Brain microvascular endothelial cell (primary cell): Measurements from ENCODE around the gene GTF2IRD1.
"Not testable (repeated sequence)": the region's sequence is repeated elsewhere in the genome, so short reads cannot be mapped to it uniquely, and the experiment has no call there.

ENCODE experiments used
- DNase-seq: peaks from one replicate; pipeline ENCODE4 v3.0.0-alpha.2; 2020
- H3K27ac ChIP-seq: fragments of 250-450 bp; sonication (Bioruptor Pico); 2 replicates; pipeline ENCODE4 v1.5.1; 2020; ENCODE audit warnings: mild to moderate bottlenecking, moderate library complexity
- H3K27me3 ChIP-seq: fragments of 250-450 bp; sonication (Bioruptor Pico); replicated peaks from 2 replicates; pipeline ENCODE4 v1.5.1; 2020; ENCODE audit warnings: mild to moderate bottlenecking
- H3K36me3 ChIP-seq: fragments of 250-450 bp; sonication (Bioruptor Pico); replicated peaks from 2 replicates; pipeline ENCODE4 v1.5.1; 2020; ENCODE audit warnings: mild to moderate bottlenecking
- H3K4me3 ChIP-seq: 2 replicates; pipeline ENCODE4 v1.5.1; 2011; ENCODE audit warnings: low read depth, mild to moderate bottlenecking, control low read depth, low read length, moderate library complexity
- CTCF ChIP-seq: IDR thresholded peaks from 2 replicates; pipeline ENCODE4 v1.5.1; 2011; ENCODE audit warnings: low read depth, mild to moderate bottlenecking, moderate library complexity, low read length, control low read depth, inconsistent platforms; ENCODE audit errors: missing control alignments
- in situ Hi-C: cut with HindIII; loops from 2 replicates; pipeline ENCODE4 v1.10.0; 2017; ENCODE audit warnings: low sequenced_read_pairs, low pct_ligation_motif_present

Gene GTF2IRD1

DNA sequence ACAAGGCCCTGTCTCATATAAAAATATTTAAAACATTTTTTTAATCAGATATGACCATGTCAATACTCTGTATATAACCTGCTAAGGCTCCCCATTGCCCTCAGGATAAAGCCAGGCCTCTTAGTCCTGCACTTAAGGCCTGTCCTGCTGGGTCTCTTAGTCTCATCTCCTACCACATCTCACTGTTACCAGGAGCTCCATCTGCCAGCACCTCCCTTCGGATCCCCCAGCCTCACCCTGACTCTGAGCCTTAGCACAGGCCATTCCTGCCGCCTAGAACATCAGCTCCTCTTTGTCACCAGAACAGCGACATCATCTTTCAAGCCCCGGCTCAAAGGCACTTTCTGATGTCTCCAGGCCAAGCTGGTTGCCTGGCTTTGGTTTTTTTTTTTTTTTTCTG is 25.7 kb upstream of the GTF2IRD1 start:
- H3K4me3 ChIP-seq = no peak overlapping the region
- no peak overlapping the region for H3K27ac ChIP-seq
- no peaks in the 10 kb centered on the region for H3K36me3 ChIP-seq
- DNase-seq = no peak
- no peak for TF ChIP-seq CTCF
- in situ Hi-C loops = no loop called here
- H3K27me3 ChIP-seq = no peaks in the 10 kb centered on the region

DNA sequence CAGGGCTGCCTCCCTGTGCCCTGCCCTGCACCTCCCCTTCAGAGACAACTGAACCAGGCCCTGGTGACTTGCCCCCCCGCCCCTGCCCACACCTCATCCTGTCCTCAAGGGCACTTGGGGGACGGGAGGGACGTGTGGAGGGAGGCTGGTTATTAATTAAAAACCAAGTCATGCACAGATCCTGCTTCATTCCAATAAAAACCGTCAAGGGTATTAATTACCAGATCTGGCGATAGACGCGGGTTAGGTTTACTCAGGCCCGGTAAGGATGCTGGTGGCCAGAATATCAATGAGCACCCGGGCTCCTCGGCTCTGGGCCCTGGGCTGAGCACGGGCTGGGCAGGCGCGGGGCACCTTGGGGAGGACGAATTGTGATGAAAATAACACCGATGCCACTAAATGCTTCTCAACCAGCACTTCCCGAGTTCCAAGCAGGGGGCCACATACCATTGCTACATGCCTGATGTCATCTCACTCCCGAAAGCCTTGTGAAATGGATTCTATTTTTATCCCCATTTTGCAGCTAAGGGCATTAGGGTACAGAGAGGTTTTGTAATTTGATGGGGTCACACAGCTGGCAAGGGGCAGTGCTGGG is 24.5 kb upstream of the GTF2IRD1 start:
- TF ChIP-seq CTCF = peak; percentile 16
- Histone ChIP-seq H3K4me3 (no peak overlapping the region), H3K36me3 (no peaks in the 10 kb centered on the region), H3K27ac (no peak overlapping the region), H3K27me3 (no peaks in the 10 kb centered on the region)
- DNase-seq = peak; percentile 68
- in situ Hi-C loops = no loop called here

DNA sequence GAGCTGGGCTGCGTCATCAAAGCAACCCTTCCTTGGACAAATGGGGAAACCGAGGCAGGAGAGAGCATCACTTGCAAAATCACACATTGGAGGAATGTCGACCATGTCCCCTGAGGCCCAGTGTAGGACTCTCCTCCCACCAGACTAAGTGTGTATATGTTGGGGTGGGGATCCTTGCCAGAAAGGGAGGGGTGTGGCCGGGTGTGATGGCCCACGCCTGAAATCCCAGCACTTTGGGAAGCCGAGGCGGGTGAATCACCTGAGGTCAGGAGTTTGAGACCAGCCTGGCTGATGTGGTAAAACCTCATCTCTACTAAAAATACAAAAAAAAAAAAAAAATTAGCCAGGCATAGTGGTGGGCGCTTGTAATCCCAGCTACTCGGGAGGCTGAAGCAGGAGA is 23.3 kb upstream of the GTF2IRD1 start:
- H3K27ac ChIP-seq, H3K27me3 ChIP-seq, H3K36me3 ChIP-seq, H3K4me3 ChIP-seq, in situ Hi-C loops, DNase-seq: not testable (repeated sequence)

DNA sequence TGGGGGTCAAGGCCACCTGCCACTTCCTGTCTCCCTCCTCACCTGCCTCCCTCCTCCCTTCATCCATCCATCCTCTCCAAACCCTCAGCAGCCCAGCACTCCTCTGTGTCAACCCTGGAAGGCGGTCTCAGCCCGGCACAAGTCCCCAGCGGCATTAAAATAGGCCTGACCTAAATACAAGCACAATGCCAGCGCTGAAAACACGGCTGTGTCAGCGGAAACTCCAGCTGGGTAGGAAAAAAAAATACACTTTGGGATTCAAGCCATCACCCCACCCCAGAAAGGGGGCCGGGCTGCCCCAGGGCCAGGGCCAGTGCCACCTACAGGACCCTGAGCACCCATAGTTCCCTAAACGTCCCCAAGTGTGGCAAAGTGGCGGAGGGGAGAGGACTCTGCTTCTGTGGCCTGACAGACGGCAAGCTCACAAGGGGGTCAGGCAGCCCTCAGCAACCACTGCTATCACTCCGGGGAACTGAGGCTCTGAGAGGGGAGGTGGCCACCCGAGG is 22.7 kb upstream of the GTF2IRD1 start:
- no peak for DNase-seq
- in situ Hi-C loops = no loop called here
- no peak overlapping the region for H3K4me3 ChIP-seq
- H3K27ac ChIP-seq = no peak overlapping the region
- H3K27me3 ChIP-seq = no peaks in the 10 kb centered on the region
- TF ChIP-seq CTCF = no peak
- no peaks in the 10 kb centered on the region for H3K36me3 ChIP-seq

- H3K4me3 ChIP-seq, in situ Hi-C loops, H3K27ac ChIP-seq, DNase-seq, H3K36me3 ChIP-seq, H3K27me3 ChIP-seq: not testable (repeated sequence)
Observed at GRCh38 chr7:74437291-74437571, 16.5 kb upstream of the GTF2IRD1 start.

DNA sequence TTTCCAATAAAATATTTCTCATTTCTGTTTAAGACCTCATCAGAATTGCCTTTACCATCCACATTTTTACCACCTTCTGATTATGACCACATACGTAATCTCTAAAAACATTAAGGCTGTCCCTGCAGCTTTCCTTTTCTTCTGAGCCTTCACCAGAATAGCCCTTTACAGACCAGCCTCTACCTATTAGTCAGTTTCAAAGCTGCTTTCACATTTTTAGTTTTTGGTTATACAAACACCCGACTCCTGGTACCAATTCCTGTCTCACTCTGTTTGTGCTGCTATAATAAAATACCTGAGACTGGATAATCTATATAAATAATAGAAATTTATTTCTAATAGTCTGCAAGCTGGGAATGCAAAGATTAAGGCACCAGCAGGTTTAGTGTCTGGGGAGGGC is 15.4 kb upstream of the GTF2IRD1 start:
- Histone ChIP-seq H3K4me3 (no peak overlapping the region), H3K36me3 (no peaks in the 10 kb centered on the region), H3K27me3 (no peaks in the 10 kb centered on the region), H3K27ac (no peak overlapping the region)
- no peak for DNase-seq
- in situ Hi-C loops = no loop called here
- TF ChIP-seq CTCF = no peak

GRCh38 chr7:74439541-74439940 is 14.2 kb upstream of the GTF2IRD1 start:
- TF ChIP-seq CTCF = no peak
- Histone ChIP-seq H3K27ac (no peak overlapping the region), H3K36me3 (no peaks in the 10 kb centered on the region), H3K4me3 (no peak overlapping the region), H3K27me3 (no peaks in the 10 kb centered on the region)
- DNase-seq = no peak
- in situ Hi-C loops = no loop called here

- DNase-seq, H3K27ac ChIP-seq, in situ Hi-C loops, H3K4me3 ChIP-seq, H3K27me3 ChIP-seq, H3K36me3 ChIP-seq: not testable (repeated sequence)
Observed at GRCh38 chr7:74440143-74440542, 13.6 kb upstream of the GTF2IRD1 start.
